Cardiac fibroblast (primary cell): ENCODE measurements around the gene AADACL3.
A peak's percentile ranks its signal among the peaks of the same experiment; 100 is the strongest.
"Not testable (repeated sequence)": the region's sequence is repeated elsewhere in the genome, so short reads cannot be mapped to it uniquely, and the experiment has no call there.

ENCODE experiments used
- DNase-seq, 2 donors: peaks; one replicate each; pipeline versions ENCODE4 v3.0.0 to v3.0.0-alpha.2; 2010; ENCODE audit warnings: low read depth in 2 of 2
- H3K4me3 ChIP-seq, 2 donors: replicated peaks in 1 of 2; 1 replicate in 1 of 2; 2 replicates in 1 of 2; pipeline ENCODE4 v1.5.1; 2011; ENCODE audit warnings: low read depth in 2 of 2, low read length in 2 of 2, mild to moderate bottlenecking in 2 of 2, moderate library complexity in 1 of 2
- CTCF ChIP-seq: IDR thresholded peaks from one replicate; pipeline ENCODE4 v1.5.1; 2011; ENCODE audit warnings: low read depth, mild to moderate bottlenecking, low read length, inconsistent platforms

AADACL3 gene, protein sequence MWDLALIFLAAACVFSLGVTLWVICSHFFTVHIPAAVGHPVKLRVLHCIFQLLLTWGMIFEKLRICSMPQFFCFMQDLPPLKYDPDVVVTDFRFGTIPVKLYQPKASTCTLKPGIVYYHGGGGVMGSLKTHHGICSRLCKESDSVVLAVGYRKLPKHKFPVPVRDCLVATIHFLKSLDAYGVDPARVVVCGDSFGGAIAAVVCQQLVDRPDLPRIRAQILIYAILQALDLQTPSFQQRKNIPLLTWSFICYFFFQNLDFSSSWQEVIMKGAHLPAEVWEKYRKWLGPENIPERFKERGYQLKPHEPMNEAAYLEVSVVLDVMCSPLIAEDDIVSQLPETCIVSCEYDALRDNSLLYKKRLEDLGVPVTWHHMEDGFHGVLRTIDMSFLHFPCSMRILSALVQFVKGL

GRCh38 chr1:12715896-12716437, at the start of gene AADACL3:
Gene AADACL3 (plus strand): TSS chr1:12716110. CDS start chr1:12716177, 67 bp downstream.
- DNase-seq, result no peak
- H3K4me3 ChIP-seq, result no peak within 1 kb of the TSS
- no peak for TF ChIP-seq CTCF

GRCh38 chr1:12666141-12666735, 49.7 kb upstream of the AADACL3 start:
- peak; percentile 6 to 35 for DNase-seq
- TF ChIP-seq CTCF, result no peak
- H3K4me3 ChIP-seq, result no peak overlapping the region

DNA sequence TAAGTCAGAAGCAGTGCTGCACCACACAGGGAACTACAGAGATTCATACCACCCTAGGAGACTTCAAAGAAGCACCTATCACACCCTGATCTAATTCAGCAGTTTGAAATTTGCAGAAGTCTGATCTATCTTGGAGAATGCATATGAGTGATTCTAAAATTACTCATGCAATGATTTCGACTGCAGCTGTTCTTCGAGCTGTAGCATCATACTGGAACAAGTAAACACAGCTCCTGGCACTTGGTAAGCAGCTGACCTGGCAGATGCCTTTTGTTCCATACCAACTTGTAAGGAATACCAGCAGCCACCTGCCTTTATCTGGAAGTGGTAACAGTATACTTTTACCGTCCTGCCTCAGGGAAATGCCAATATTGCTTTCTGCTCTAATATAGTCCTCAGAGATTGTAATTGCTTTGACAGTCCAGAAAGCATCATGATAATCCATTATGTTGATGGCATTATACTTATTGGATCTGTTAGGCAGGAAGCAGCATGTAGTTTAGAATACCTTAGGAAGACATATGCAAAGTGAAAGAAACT, 46.3 kb upstream of the AADACL3 start:
- peak in 1 of 2 donors; percentile 33 for DNase-seq
- H3K4me3 ChIP-seq, result no peak overlapping the region
- no peak for TF ChIP-seq CTCF

- no peak for TF ChIP-seq CTCF
- H3K4me3 ChIP-seq, result no peak overlapping the region
- DNase-seq, result no peak
Measured at GRCh38 chr1:12674358-12674757, 41.6 kb upstream of the AADACL3 start.

- not testable (repeated sequence) for DNase-seq, H3K4me3 ChIP-seq
Measured at GRCh38 chr1:12676122-12676521, 39.8 kb upstream of the AADACL3 start.

- DNase-seq, result no peak
- H3K4me3 ChIP-seq, result no peak overlapping the region
- no peak for TF ChIP-seq CTCF
Measured at GRCh38 chr1:12677565-12677964, 38.3 kb upstream of the AADACL3 start.

GRCh38 chr1:12678350-12678749, 37.6 kb upstream of the AADACL3 start:
- H3K4me3 ChIP-seq, result no peak overlapping the region
- DNase-seq, result no peak
- no peak for TF ChIP-seq CTCF
